GM23338 (cell line): ENCODE measurements around the gene PVALB.

Experiments
- CREB1 ChIP-seq: fragments of 250-450 bp; sonication (Bioruptor Pico); IDR thresholded peaks from 2 replicates; pipeline ENCODE4 v1.5.0; 2020; ENCODE audit warnings: low read depth, mild to moderate bottlenecking, moderate library complexity
- CTCF ChIP-seq, 2 experiments: fragments of 200-600 bp in 1 of 2; sonication (generic) in 1 of 2; conservative IDR thresholded peaks; 2 replicates each; pipeline versions ENCODE4 v1.5.1 to v1.6.1; 2016 to 2017; ENCODE audit warnings: antibody characterized with exemption in 2 of 2, low read depth in 2 of 2, mild to moderate bottlenecking in 2 of 2, moderate library complexity in 1 of 2
- POLR2AphosphoS5 ChIP-seq: IDR thresholded peaks from 2 replicates; pipeline ENCODE4 v1.6.1; 2016; ENCODE audit warnings: antibody characterized with exemption, low read depth

GRCh38 chr22:36787204-36787988 is 29.4 kb downstream of the PVALB start:
- TF ChIP-seq CTCF (conservative IDR thresholded peaks at IDR 0.05; ENCODE audit: low read depth in 2 of 2) (no peak), CREB1 (CRISPR knock-in tag) (no peak), POLR2AphosphoS5 (no peak)
